Testis (tissue), 3 donors: ENCODE data around the gene GYS1. TPM values are rescaled to one million over a fixed set of nuclear protein-coding genes. Genes with fewer than 3 reads are reported as not detected.

Experiments used
- DNase-seq: peaks from one replicate; pipeline ENCODE4 v3.0.0-alpha.2; 2019
- H3K27ac ChIP-seq, 2 donors: fragments of 200-600 bp; sonication (generic); one replicate each; pipeline ENCODE4 v1.5.1; 2019
- H3K27me3 ChIP-seq: fragments of 200-600 bp; sonication (generic); one replicate; pipeline ENCODE4 v1.5.1; 2019
- H3K36me3 ChIP-seq: fragments of 200-600 bp; sonication (generic); one replicate; pipeline ENCODE4 v1.5.1; 2017; ENCODE audit warnings: low read depth; ENCODE audit errors: missing control alignments
- H3K4me1 ChIP-seq: fragments of 200-600 bp; sonication (generic); one replicate; pipeline ENCODE4 v1.5.1; 2019
- H3K4me3 ChIP-seq, 2 donors: fragments of 200-600 bp; sonication (generic); one replicate each; pipeline ENCODE4 v1.5.1; 2017 to 2019
- H3K9me3 ChIP-seq: fragments of 200-600 bp; sonication (generic); one replicate; pipeline ENCODE4 v1.5.1; 2017
- CTCF ChIP-seq, 3 experiments: fragments of 450-650 bp in 2 of 3; fragments of 200-600 bp in 1 of 3; sonication (generic) in 1 of 3; IDR thresholded peaks; one replicate each; pipeline ENCODE4 v1.5.1; 2016 to 2019; ENCODE audit warnings: antibody characterized with exemption in 3 of 3, mild to moderate bottlenecking in 2 of 3, moderate library complexity in 1 of 3
- POLR2A ChIP-seq: fragments of 450-650 bp; IDR thresholded peaks from one replicate; pipeline ENCODE4 v1.6.1; 2017; ENCODE audit warnings: antibody characterized with exemption, mild to moderate bottlenecking, moderate library complexity
- WGBS, 2 donors: methylation state at CpG; one replicate each; pipeline ENCODE4 v1.1.5; 2018; 5-methylcytosine and 5-hydroxymethylcytosine counted together
- intact Hi-C: fragments of 100-400 bp; cut with DNase I; formaldehyde crosslinking; loops from one replicate; pipeline ENCODE4 v1.15.1; 2023; ENCODE audit warnings: low total_unique reads
- polyA plus RNA-seq: library from polyadenylated mRNA; stranded (reverse); fragments of 350-450 nt; fragmentation: Illumina TruSeq; extraction: RNeasy Lipid Tissue Mini Kit (QIAGEN cat#74804); gene quantifications from one replicate; pipeline ENCODE4 v1.2.3, GENCODE V29; 2014; ENCODE audit warnings: low read depth, low replicate concordance; ENCODE audit not compliant: insufficient read depth
- total RNA-seq, 2 donors: library from RNA; depleted of rRNA; stranded (reverse); fragments of >200 nt; gene quantifications; one replicate each; pipeline ENCODE4 v1.2.3, GENCODE V29; 2016

Gene GYS1
- total and polyA plus RNA-seq, 3 donors from 2014 or later: 13.8 to 23.6 (median 21.1) TPM

DNA sequence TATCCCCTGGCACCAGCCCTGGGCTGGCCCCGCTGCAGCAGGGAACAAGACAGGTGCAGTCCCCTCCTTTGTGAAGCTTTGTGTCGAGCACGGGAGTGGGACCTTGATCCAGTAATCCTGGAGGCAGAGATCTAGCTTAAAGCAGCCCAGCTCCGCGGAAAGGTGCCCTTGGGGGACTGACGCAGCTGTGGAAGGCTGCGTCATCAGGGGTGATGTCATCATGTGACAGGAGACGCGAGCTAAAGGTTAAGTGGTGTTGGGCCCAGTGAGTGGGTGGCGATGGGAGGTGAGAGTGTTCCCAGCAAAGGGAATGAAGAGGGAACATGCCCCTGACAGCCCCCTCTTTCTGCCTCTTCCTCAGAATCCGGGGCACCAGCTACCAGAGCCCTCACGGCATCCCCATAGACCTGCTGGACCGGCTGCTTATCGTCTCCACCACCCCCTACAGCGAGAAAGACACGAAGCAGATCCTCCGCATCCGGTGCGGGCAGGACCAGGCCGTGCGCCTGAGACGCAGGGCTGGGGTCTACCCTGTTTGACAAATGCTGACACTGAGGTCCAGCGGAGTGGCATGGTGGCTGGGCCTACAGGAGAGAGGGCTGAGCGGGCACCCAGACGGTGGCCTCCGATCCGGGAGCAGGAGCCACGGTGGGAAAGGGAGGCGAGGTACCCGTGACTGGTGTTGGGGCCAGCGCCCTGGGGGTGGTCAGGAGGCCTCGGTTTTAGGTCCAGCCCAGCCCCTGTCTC, 21.2 kb upstream of the GYS1 start:
- Histone ChIP-seq H3K36me3 (no peaks in the 10 kb centered on the region), H3K9me3 (no peaks in the 10 kb centered on the region), H3K4me1 (peaks cover 13% of the 10 kb centered on the region), H3K4me3 (no peak overlapping the region), H3K27ac (no peak overlapping the region), H3K27me3 (no peaks in the 10 kb centered on the region)
- WGBS, 2 donors: 93% methylated on average over 27 to 32 of the region's 32 CpGs
- intact Hi-C loops: no loop called here
- DNase-seq: no peak
- no peak for TF ChIP-seq POLR2A
- no peak for TF ChIP-seq CTCF (IDR thresholded peaks at IDR 0.05)

DNA sequence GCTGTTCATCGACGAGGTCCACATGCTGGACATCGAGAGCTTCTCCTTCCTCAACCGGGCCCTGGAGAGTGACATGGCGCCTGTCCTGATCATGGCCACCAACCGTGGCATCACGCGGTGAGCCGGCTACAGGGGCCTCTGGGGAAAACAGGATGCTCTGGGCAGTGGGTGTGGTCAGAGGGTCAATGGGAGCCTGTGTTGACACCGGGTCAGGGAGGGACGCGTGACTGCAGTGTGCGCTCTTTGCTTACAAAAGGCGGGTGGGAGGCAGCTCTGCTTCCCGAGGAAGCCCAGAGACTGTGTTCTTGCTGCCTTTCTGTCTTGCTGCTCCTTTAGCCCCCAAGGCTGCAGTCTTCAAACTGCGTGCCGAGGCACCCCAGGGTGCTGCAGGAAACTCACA, 18.1 kb upstream of the GYS1 start:
- no peaks in the 10 kb centered on the region for H3K27me3 ChIP-seq
- H3K36me3 ChIP-seq: no peaks in the 10 kb centered on the region
- no peak for TF ChIP-seq POLR2A
- TF ChIP-seq CTCF (IDR thresholded peaks at IDR 0.05): no peak
- no peaks in the 10 kb centered on the region for H3K4me1 ChIP-seq
- H3K27ac ChIP-seq: no peak overlapping the region
- intact Hi-C loops: no loop called here
- no peak overlapping the region for H3K4me3 ChIP-seq
- no peaks in the 10 kb centered on the region for H3K9me3 ChIP-seq
- no peak for DNase-seq
- WGBS, 2 donors: 93 to 97% methylated on average over 15 to 17 of the region's 17 CpGs

DNA sequence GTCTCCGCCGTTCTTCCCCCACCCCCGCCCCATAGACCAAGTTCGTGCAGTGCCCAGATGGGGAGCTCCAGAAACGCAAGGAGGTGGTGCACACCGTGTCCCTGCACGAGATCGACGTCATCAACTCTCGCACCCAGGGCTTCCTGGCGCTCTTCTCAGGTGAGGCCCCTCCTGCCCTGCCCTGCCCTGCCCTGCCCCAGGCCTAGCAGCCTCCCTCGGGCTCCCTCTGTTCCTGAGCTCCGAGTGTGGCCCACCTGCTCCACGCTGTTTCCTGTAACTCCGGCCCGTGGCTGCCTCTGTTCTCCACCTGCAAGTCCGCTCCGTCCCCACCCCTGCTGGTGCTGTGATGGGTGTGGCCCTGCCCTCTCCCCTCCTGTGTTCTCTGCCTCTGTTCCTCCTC, 17.3 kb upstream of the GYS1 start:
- TF ChIP-seq CTCF (IDR thresholded peaks at IDR 0.05) (no peak), POLR2A (no peak)
- Histone ChIP-seq H3K4me3 (no peak overlapping the region), H3K4me1 (no peaks in the 10 kb centered on the region), H3K27ac (no peak overlapping the region), H3K27me3 (no peaks in the 10 kb centered on the region), H3K9me3 (no peaks in the 10 kb centered on the region), H3K36me3 (no peaks in the 10 kb centered on the region)
- WGBS, 2 donors: 86 to 93% methylated on average over 13 to 18 of the region's 18 CpGs
- intact Hi-C loops: no loop called here
- no peak for DNase-seq

- Histone ChIP-seq H3K4me1 (no peaks in the 10 kb centered on the region), H3K27me3 (no peaks in the 10 kb centered on the region), H3K4me3 (no peak overlapping the region), H3K9me3 (no peaks in the 10 kb centered on the region), H3K36me3 (no peaks in the 10 kb centered on the region), H3K27ac (no peak overlapping the region)
- no peak for TF ChIP-seq POLR2A
- TF ChIP-seq CTCF (IDR thresholded peaks at IDR 0.05): no peak
- 96 to 98% methylated on average over 8 to 18 of the region's 18 CpGs for WGBS, 2 donors
- no peak for DNase-seq
- intact Hi-C loops: no loop called here
Measured at GRCh38 chr19:49009828-49010227, 16.7 kb upstream of the GYS1 start.

GRCh38 chr19:49006905-49007304, 13.8 kb upstream of the GYS1 start:
- TF ChIP-seq POLR2A (no peak), CTCF (IDR thresholded peaks at IDR 0.05) (no peak)
- 96 to 98% methylated on average over 22 of the region's 22 CpGs for WGBS, 2 donors
- Histone ChIP-seq H3K36me3 (no peaks in the 10 kb centered on the region), H3K27ac (no peak overlapping the region), H3K4me3 (no peak overlapping the region), H3K4me1 (no peaks in the 10 kb centered on the region), H3K27me3 (no peaks in the 10 kb centered on the region), H3K9me3 (no peaks in the 10 kb centered on the region)
- intact Hi-C loops: no loop called here
- no peak for DNase-seq
